ENCODE results near the gene LARP7. TPM values are rescaled to one million over a fixed set of nuclear protein-coding genes. Genes with fewer than 3 reads are reported as not detected.

LARP7 gene
- total RNA-seq, 1 donor from 2014 or later, result 14.7 TPM

Other genes starting within 250 kb of the LARP7 start
- not detected for gene NEUROG2, start 121.0 kb upstream of the LARP7 start, total RNA-seq
- gene ZGRF1, start 234 bp upstream of the LARP7 start, total RNA-seq, result 1.7 TPM